Pulmonary artery endothelial cell (primary cell): Measurements from ENCODE around the gene SRD5A3. TPM values are rescaled to one million over a fixed set of nuclear protein-coding genes. Genes with fewer than 3 reads are reported as not detected.
A peak's percentile ranks its signal among the peaks of the same experiment; 100 is the strongest.

ENCODE experiments used
- DNase-seq: peaks from one replicate; pipeline ENCODE4 v3.0.0-alpha.2; 2011; ENCODE audit warnings: low read depth, low spot score
- total RNA-seq: library from RNA; depleted of rRNA; stranded (reverse); fragments of >200 nt; gene quantifications from 2 replicates; pipeline ENCODE4 v1.2.3, GENCODE V29; 2014

Gene SRD5A3
- total RNA-seq = 8.6 and 8.7 TPM in 2 replicates

GRCh38 chr4:55345980-55346850 lies at the start of gene SRD5A3:
TSS of gene SRD5A3 (plus strand) at chr4:55346242. CDS start at chr4:55346337, 95 bp downstream.
- DNase-seq = no peak

- DNase-seq = no peak
These were observed 48.7 kb upstream of the SRD5A3 start for GRCh38 chr4:55297346-55297745.

- DNase-seq = peak; percentile 24
These were observed 42.3 kb upstream of the SRD5A3 start for GRCh38 chr4:55303760-55304165.

DNA sequence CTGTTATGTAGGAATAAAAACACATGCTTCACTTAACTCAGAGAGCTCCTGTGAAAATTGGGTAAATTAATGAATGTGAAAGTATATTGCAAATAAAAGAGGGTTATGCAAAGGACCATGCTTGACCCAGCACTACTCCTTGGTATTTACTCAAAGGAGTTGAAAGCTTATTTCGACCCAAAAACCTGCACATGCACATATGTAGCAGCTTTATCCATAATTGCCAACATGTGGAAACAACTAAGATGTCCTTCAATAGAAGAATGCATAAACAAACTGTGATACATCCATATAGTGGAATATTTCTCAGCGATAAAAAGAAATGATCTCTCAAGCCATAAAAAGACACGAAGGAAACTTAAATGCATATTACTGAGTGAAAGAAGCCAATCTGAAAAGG lies 41.7 kb upstream of the SRD5A3 start:
- DNase-seq = no peak

- no peak for DNase-seq
These were observed 38.0 kb upstream of the SRD5A3 start for GRCh38 chr4:55308071-55308470.

GRCh38 chr4:55311792-55312488 lies 34.1 kb upstream of the SRD5A3 start:
- DNase-seq = no peak

DNA sequence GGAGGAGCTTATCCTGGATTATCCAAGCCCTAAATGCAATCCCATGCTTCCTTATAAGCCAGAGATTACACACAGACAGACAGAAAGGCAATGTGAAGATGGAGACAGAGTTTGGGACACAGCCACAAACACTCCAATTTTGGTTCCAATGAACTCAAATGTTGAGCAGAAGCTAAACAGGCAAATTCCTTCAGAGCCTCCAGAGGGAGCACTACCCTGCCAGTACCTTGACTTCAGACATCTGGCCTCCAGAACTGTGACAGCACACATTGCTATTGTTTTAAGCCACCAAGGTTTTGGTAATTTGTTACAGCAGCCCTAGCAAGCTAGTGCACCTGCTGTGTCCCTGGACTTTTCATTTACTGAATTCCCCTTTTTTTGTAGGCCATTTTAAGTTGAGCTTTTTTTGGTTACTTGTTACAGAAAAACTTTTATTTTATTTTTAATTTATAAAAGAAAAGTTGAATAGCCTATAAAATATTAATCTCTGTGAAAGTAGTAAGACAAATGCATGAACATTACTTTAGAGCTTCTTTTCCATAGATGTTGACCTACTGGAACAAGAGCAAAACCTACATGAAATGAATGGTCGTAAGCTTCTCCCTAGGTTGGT lies 33.4 kb upstream of the SRD5A3 start:
- DNase-seq = peak; percentile 35

GRCh38 chr4:55314141-55314820 lies 31.8 kb upstream of the SRD5A3 start:
- DNase-seq = no peak

DNA sequence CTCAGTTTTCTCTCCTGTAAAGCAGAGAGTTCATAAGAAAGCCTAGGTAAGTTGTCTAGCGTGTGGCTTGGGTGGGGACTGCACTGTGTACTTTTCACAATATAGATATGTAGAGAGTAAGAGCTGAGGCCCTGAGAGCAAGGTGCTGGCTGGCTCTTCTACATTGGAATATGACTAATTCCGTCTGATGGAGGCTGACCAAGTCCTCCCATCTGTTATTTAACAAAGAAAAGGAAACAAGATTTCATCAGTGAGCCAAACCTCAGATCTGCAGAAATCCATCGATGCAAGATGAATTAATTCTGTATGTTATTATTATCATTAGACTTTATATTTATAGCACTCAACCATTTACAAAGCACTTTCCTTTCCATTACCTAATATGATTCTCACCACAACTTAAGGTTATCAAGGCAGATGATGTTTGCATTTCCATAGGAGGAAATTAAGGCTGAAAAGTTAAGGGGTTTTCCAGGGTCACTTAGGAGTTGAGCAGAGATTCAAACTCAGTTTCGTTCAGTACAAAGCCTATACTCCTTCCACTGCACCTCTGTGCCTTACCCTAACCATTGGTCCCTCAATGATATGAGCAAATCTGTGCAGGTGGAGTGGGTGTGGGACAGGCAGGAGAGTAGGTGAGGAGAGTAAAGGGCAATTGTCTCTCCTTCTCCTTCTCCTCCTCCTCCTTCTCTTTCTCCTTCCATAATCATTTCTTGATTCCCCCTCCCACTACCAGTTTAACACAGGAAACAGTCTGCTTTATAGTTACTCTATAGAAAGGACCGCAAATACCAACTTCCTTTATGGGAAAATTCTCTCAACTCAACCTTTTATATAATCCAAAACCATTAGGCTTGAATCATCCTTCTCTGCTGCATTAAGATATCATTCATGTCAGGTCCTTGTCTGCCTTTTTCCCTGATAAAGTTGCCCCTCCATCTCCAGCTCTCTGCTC lies 27.6 kb upstream of the SRD5A3 start:
- DNase-seq = peak; percentile 26

- DNase-seq = peak; percentile 55
These were observed 24.3 kb upstream of the SRD5A3 start for GRCh38 chr4:55321707-55322264.

- no peak for DNase-seq
These were observed 22.7 kb upstream of the SRD5A3 start for GRCh38 chr4:55323375-55323774.

GRCh38 chr4:55326629-55327028 lies 19.4 kb upstream of the SRD5A3 start:
- DNase-seq = no peak

GRCh38 chr4:55329012-55329411 lies 17.0 kb upstream of the SRD5A3 start:
- no peak for DNase-seq

GRCh38 chr4:55330241-55330640 lies 15.8 kb upstream of the SRD5A3 start:
- no peak for DNase-seq

GRCh38 chr4:55336138-55337034 lies 9.7 kb upstream of the SRD5A3 start:
- no peak for DNase-seq

GRCh38 chr4:55337944-55338343 lies 8.1 kb upstream of the SRD5A3 start:
- no peak for DNase-seq

- DNase-seq = no peak
These were observed 7.6 kb upstream of the SRD5A3 start for GRCh38 chr4:55338486-55338885.

DNA sequence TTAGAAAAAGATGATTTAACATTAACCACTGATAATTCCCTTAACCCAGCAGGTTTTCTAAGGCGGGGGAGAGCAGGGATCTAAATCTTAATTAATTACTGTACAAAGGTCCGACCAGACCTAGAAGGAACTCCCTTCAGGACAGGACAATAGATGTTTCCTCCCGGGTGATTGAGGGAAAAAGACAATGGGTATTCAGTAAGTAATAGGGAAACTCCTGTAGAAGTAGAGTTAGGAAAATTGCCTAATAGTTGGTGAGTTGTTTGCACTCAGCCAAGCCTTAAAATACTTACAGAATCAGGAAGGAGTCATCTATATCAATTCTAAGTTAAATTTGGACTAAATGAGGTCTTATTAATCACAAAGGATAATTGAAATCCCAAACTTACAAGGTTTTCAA lies 5.8 kb upstream of the SRD5A3 start:
- no peak for DNase-seq

- no peak for DNase-seq
These were observed 2.2 kb upstream of the SRD5A3 start for GRCh38 chr4:55343887-55344286.
